SK-N-SH (cell line): ENCODE measurements around the gene MAGI3.
"Not testable (repeated sequence)": the region's sequence is repeated elsewhere in the genome, so short reads cannot be mapped to it uniquely, and the experiment has no call there.

Experiments used
- CTCF ChIP-seq: fragments of 200-600 bp; sonication (generic); IDR thresholded peaks from 2 replicates; pipeline ENCODE4 v1.6.1; 2017; ENCODE audit warnings: antibody characterized with exemption, mild to moderate bottlenecking, moderate library complexity
- ELF1 ChIP-seq: IDR thresholded peaks from 2 replicates; pipeline ENCODE4 v1.4.0; 2012
- EP300 ChIP-seq, 2 experiments: IDR thresholded peaks; 2 replicates each; pipeline versions ENCODE4 v1.4.0 to v1.6.1; 2012; ENCODE audit warnings: borderline replicate concordance in 1 of 2, low read depth in 1 of 2, low read length in 1 of 2
- EZH2phosphoT487 ChIP-seq: fragments of 200-600 bp; sonication (generic); IDR thresholded peaks from 2 replicates; pipeline ENCODE4 v1.6.1; 2017; ENCODE audit warnings: low read depth, mixed run types, mild to moderate bottlenecking, antibody characterized with exemption, moderate library complexity, borderline replicate concordance
- FOXJ3 ChIP-seq: sonication (generic); formaldehyde crosslinking; IDR thresholded peaks from 2 replicates; pipeline ENCODE4 v1.5.1; 2020; ENCODE audit warnings: mild to moderate bottlenecking, missing genetic modification reagents
- FOXM1 ChIP-seq: IDR thresholded peaks from 2 replicates; pipeline ENCODE4 v1.4.0; 2012; ENCODE audit warnings: low read depth, mild to moderate bottlenecking
- POLR2AphosphoS5 ChIP-seq: IDR thresholded peaks from 2 replicates; pipeline ENCODE4 v1.6.1; 2012; ENCODE audit warnings: low read depth, low read length
- RCOR1 ChIP-seq: fragments of 150-350 bp; IDR thresholded peaks from 2 replicates; pipeline ENCODE4 v1.6.1; 2017; ENCODE audit warnings: antibody characterized with exemption, low read length
- TF ChIP-seq, protein P1 (sequence below): IDR thresholded peaks from 2 replicates; pipeline ENCODE4 v1.4.0; 2012; ENCODE audit warnings: low read depth, borderline replicate concordance
- TF ChIP-seq, protein P2 (sequence below): IDR thresholded peaks from 2 replicates; pipeline ENCODE4 v1.6.1; 2012; ENCODE audit warnings: mild to moderate bottlenecking, low read depth, low read length, moderate library complexity
- TF ChIP-seq, protein P3 (sequence below): IDR thresholded peaks from 2 replicates; pipeline ENCODE4 v1.4.0; 2012; ENCODE audit warnings: low read depth

DNA sequence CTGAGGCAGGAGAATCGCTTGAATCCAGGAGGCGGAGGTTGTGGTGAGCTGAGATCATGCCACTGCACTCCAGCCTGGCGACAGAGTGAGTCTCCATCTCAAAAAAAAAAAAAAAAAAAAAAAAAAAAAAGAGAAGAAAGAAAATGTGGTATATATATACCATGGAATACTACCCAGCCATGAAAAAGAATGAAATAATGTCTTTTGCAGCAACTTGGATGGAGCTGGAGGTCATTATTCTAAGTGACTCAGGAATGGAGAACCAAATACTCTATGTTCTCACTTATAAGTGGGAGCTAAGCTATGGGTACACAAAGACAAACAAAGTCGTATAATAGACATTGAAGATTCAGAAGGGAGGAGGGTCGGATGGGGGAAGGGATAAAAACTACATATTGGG is 214.2 kb downstream of the MAGI3 start:
- not testable (repeated sequence) for TF ChIP-seq EZH2phosphoT487; CTCF; FOXM1; FOXJ3 (CRISPR knock-in tag); RCOR1; EP300 (IDR thresholded peaks at IDR 0.05; ENCODE audit: borderline replicate concordance in 1 of 2, low read depth in 1 of 2, low read length in 1 of 2); ELF1; POLR2AphosphoS5
- TF ChIP-seq, protein P1, sequence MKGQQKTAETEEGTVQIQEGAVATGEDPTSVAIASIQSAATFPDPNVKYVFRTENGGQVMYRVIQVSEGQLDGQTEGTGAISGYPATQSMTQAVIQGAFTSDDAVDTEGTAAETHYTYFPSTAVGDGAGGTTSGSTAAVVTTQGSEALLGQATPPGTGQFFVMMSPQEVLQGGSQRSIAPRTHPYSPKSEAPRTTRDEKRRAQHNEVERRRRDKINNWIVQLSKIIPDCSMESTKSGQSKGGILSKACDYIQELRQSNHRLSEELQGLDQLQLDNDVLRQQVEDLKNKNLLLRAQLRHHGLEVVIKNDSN = not testable (repeated sequence)
- TF ChIP-seq, protein P2, sequence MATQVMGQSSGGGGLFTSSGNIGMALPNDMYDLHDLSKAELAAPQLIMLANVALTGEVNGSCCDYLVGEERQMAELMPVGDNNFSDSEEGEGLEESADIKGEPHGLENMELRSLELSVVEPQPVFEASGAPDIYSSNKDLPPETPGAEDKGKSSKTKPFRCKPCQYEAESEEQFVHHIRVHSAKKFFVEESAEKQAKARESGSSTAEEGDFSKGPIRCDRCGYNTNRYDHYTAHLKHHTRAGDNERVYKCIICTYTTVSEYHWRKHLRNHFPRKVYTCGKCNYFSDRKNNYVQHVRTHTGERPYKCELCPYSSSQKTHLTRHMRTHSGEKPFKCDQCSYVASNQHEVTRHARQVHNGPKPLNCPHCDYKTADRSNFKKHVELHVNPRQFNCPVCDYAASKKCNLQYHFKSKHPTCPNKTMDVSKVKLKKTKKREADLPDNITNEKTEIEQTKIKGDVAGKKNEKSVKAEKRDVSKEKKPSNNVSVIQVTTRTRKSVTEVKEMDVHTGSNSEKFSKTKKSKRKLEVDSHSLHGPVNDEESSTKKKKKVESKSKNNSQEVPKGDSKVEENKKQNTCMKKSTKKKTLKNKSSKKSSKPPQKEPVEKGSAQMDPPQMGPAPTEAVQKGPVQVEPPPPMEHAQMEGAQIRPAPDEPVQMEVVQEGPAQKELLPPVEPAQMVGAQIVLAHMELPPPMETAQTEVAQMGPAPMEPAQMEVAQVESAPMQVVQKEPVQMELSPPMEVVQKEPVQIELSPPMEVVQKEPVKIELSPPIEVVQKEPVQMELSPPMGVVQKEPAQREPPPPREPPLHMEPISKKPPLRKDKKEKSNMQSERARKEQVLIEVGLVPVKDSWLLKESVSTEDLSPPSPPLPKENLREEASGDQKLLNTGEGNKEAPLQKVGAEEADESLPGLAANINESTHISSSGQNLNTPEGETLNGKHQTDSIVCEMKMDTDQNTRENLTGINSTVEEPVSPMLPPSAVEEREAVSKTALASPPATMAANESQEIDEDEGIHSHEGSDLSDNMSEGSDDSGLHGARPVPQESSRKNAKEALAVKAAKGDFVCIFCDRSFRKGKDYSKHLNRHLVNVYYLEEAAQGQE = not testable (repeated sequence)
- TF ChIP-seq, protein P3, sequence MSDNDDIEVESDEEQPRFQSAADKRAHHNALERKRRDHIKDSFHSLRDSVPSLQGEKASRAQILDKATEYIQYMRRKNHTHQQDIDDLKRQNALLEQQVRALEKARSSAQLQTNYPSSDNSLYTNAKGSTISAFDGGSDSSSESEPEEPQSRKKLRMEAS = not testable (repeated sequence)
